DMS79 treated with DMSO at 0.1 percent for 48 hours (cell line): Measurements from ENCODE around the gene RNPS1.
"Not testable (repeated sequence)": the region's sequence is repeated elsewhere in the genome, so short reads cannot be mapped to it uniquely, and the experiment has no call there.

ENCODE experiments used
- DNase-seq: peaks from one replicate; lab custom pipeline; 2025; lab: John Stamatoyannopoulos, UW

Gene RNPS1

GRCh38 chr16:2282866-2283555 is 15.1 kb upstream of the RNPS1 start:
- DNase-seq: no peak

GRCh38 chr16:2282262-2282661 is 14.3 kb upstream of the RNPS1 start:
- DNase-seq: no peak

GRCh38 chr16:2280981-2281542 is 13.1 kb upstream of the RNPS1 start:
- DNase-seq: no peak

GRCh38 chr16:2280461-2280860 is 12.5 kb upstream of the RNPS1 start:
- no peak for DNase-seq

- no peak for DNase-seq
These were observed 11.3 kb upstream of the RNPS1 start for GRCh38 chr16:2278956-2279800.

- DNase-seq: no peak
These were observed 10.3 kb upstream of the RNPS1 start for GRCh38 chr16:2278272-2278608.

- no peak for DNase-seq
These were observed 9.7 kb upstream of the RNPS1 start for GRCh38 chr16:2277466-2278271.

GRCh38 chr16:2276368-2277195 is 8.7 kb upstream of the RNPS1 start:
- no peak for DNase-seq

- DNase-seq: no peak
These were observed 7.8 kb upstream of the RNPS1 start for GRCh38 chr16:2275476-2276367.

- DNase-seq: no peak
These were observed 6.0 kb upstream of the RNPS1 start for GRCh38 chr16:2273931-2274330.

- no peak for DNase-seq
These were observed 5.6 kb upstream of the RNPS1 start for GRCh38 chr16:2273484-2273883.

GRCh38 chr16:2271848-2272461 is 4.0 kb upstream of the RNPS1 start:
- no peak for DNase-seq

- no peak for DNase-seq
These were observed 2.9 kb upstream of the RNPS1 start for GRCh38 chr16:2270588-2271470.

- no peak for DNase-seq
These were observed 2.1 kb upstream of the RNPS1 start for GRCh38 chr16:2270070-2270462.

GRCh38 chr16:2267505-2267912 is 417 bp downstream of the RNPS1 start:
- not testable (repeated sequence) for DNase-seq

- DNase-seq: not testable (repeated sequence)
These were observed 1.0 kb downstream of the RNPS1 start for GRCh38 chr16:2266887-2267286.

- not testable (repeated sequence) for DNase-seq
These were observed 4.9 kb downstream of the RNPS1 start for GRCh38 chr16:2263026-2263425.

- DNase-seq: no peak
These were observed 7.7 kb downstream of the RNPS1 start for GRCh38 chr16:2260250-2260649.

GRCh38 chr16:2258530-2258929 is 9.4 kb downstream of the RNPS1 start:
- DNase-seq: not testable (repeated sequence)
